ENCODE results near the gene NTRK3.

The NTRK3 gene

GRCh38 chr15:88166082-88166993 is 90.2 kb downstream of the NTRK3 start:
- H3K4me1 Mint-ChIP-seq (ENCODE audit: low read depth), result no peaks in the 10 kb centered on the region
- no peaks in the 10 kb centered on the region for H3K9me3 Mint-ChIP-seq
- no peak overlapping the region for H3K27ac Mint-ChIP-seq
- intact Hi-C loops (cut with micrococcal nuclease), result no loop called here
- no peak overlapping the region for H3K4me3 Mint-ChIP-seq
- H3K27me3 Mint-ChIP-seq, result no peaks in the 10 kb centered on the region
- no peaks in the 10 kb centered on the region for H3K36me3 Mint-ChIP-seq (ENCODE audit: low read depth)

- no peaks in the 10 kb centered on the region for H3K27me3 Mint-ChIP-seq
- no peaks in the 10 kb centered on the region for H3K9me3 Mint-ChIP-seq
- H3K27ac Mint-ChIP-seq, result no peak overlapping the region
- intact Hi-C loops (cut with micrococcal nuclease), result no loop called here
- no peak overlapping the region for H3K4me3 Mint-ChIP-seq
- no peaks in the 10 kb centered on the region for H3K4me1 Mint-ChIP-seq (ENCODE audit: low read depth)
- H3K36me3 Mint-ChIP-seq (ENCODE audit: low read depth), result no peaks in the 10 kb centered on the region
These were observed 94.9 kb downstream of the NTRK3 start for GRCh38 chr15:88161636-88162035.

- intact Hi-C loops (cut with micrococcal nuclease), result no loop called here
- Mint-ChIP-seq H3K36me3 (ENCODE audit: low read depth) (no peaks in the 10 kb centered on the region), H3K9me3 (no peaks in the 10 kb centered on the region), H3K4me1 (ENCODE audit: low read depth) (no peaks in the 10 kb centered on the region), H3K4me3 (no peak overlapping the region), H3K27me3 (no peaks in the 10 kb centered on the region), H3K27ac (no peak overlapping the region)
These were observed 101.2 kb downstream of the NTRK3 start for GRCh38 chr15:88155310-88155709.

GRCh38 chr15:88152672-88153071 is 103.9 kb downstream of the NTRK3 start:
- Mint-ChIP-seq H3K27me3 (no peaks in the 10 kb centered on the region), H3K36me3 (ENCODE audit: low read depth) (no peaks in the 10 kb centered on the region), H3K9me3 (no peaks in the 10 kb centered on the region), H3K4me3 (no peak overlapping the region), H3K4me1 (ENCODE audit: low read depth) (no peaks in the 10 kb centered on the region), H3K27ac (no peak overlapping the region)
- intact Hi-C loops (cut with micrococcal nuclease), result no loop called here

- intact Hi-C loops (cut with micrococcal nuclease), result no loop called here
- no peaks in the 10 kb centered on the region for H3K27me3 Mint-ChIP-seq
- no peaks in the 10 kb centered on the region for H3K36me3 Mint-ChIP-seq (ENCODE audit: low read depth)
- no peak overlapping the region for H3K27ac Mint-ChIP-seq
- H3K4me1 Mint-ChIP-seq (ENCODE audit: low read depth), result no peaks in the 10 kb centered on the region
- H3K9me3 Mint-ChIP-seq, result no peaks in the 10 kb centered on the region
- H3K4me3 Mint-ChIP-seq, result no peak overlapping the region
These were observed 108.8 kb downstream of the NTRK3 start for GRCh38 chr15:88147760-88148159.

- Mint-ChIP-seq H3K4me3 (no peak overlapping the region), H3K36me3 (ENCODE audit: low read depth) (no peaks in the 10 kb centered on the region), H3K9me3 (no peaks in the 10 kb centered on the region), H3K4me1 (ENCODE audit: low read depth) (no peaks in the 10 kb centered on the region), H3K27me3 (no peaks in the 10 kb centered on the region), H3K27ac (no peak overlapping the region)
- intact Hi-C loops (cut with micrococcal nuclease), result no loop called here
These were observed 111.5 kb downstream of the NTRK3 start for GRCh38 chr15:88144921-88145653.

GRCh38 chr15:88142121-88142520 is 114.4 kb downstream of the NTRK3 start:
- Mint-ChIP-seq H3K4me1 (ENCODE audit: low read depth) (no peaks in the 10 kb centered on the region), H3K27ac (no peak overlapping the region), H3K9me3 (peaks cover 4% of the 10 kb centered on the region), H3K27me3 (no peaks in the 10 kb centered on the region), H3K36me3 (ENCODE audit: low read depth) (no peaks in the 10 kb centered on the region), H3K4me3 (no peak overlapping the region)
- intact Hi-C loops (cut with micrococcal nuclease), result no loop called here

GRCh38 chr15:88141269-88141889 is 115.2 kb downstream of the NTRK3 start:
- peaks cover 6% of the 10 kb centered on the region for H3K9me3 Mint-ChIP-seq
- no peak overlapping the region for H3K27ac Mint-ChIP-seq
- intact Hi-C loops (cut with micrococcal nuclease), result no loop called here
- no peaks in the 10 kb centered on the region for H3K27me3 Mint-ChIP-seq
- H3K36me3 Mint-ChIP-seq (ENCODE audit: low read depth), result no peaks in the 10 kb centered on the region
- H3K4me1 Mint-ChIP-seq (ENCODE audit: low read depth), result no peaks in the 10 kb centered on the region
- H3K4me3 Mint-ChIP-seq, result no peak overlapping the region

- intact Hi-C loops (cut with micrococcal nuclease), result no loop called here
These were observed 116.1 kb downstream of the NTRK3 start for GRCh38 chr15:88140398-88140797.

GRCh38 chr15:88139936-88140335 is 116.6 kb downstream of the NTRK3 start:
- Mint-ChIP-seq H3K36me3 (ENCODE audit: low read depth) (no peaks in the 10 kb centered on the region), H3K9me3 (peaks cover 6% of the 10 kb centered on the region), H3K4me3 (no peak overlapping the region), H3K27me3 (no peaks in the 10 kb centered on the region), H3K4me1 (ENCODE audit: low read depth) (no peaks in the 10 kb centered on the region), H3K27ac (no peak overlapping the region)
- intact Hi-C loops (cut with micrococcal nuclease), result no loop called here

More at GRCh38 chr15:88140398-88140797, 116.1 kb downstream of the NTRK3 start:
- Mint-ChIP-seq H3K9me3 (peaks cover 6% of the 10 kb centered on the region), H3K4me3 (no peak overlapping the region), H3K27ac (no peak overlapping the region), H3K36me3 (ENCODE audit: low read depth) (no peaks in the 10 kb centered on the region), H3K4me1 (ENCODE audit: low read depth) (no peaks in the 10 kb centered on the region), H3K27me3 (no peaks in the 10 kb centered on the region)

GRCh38 chr15:88133795-88134194 is 122.7 kb downstream of the NTRK3 start:
- H3K36me3 Mint-ChIP-seq (ENCODE audit: low read depth), result no peaks in the 10 kb centered on the region
- no peak overlapping the region for H3K27ac Mint-ChIP-seq
- no peaks in the 10 kb centered on the region for H3K4me1 Mint-ChIP-seq (ENCODE audit: low read depth)
- intact Hi-C loops (cut with micrococcal nuclease), result no loop called here
- no peak overlapping the region for H3K4me3 Mint-ChIP-seq
- no peaks in the 10 kb centered on the region for H3K27me3 Mint-ChIP-seq
- peaks cover 6% of the 10 kb centered on the region for H3K9me3 Mint-ChIP-seq

- intact Hi-C loops (cut with micrococcal nuclease), result no loop called here
- H3K9me3 Mint-ChIP-seq, result peaks cover 6% of the 10 kb centered on the region
- no peak overlapping the region for H3K27ac Mint-ChIP-seq
- H3K4me1 Mint-ChIP-seq (ENCODE audit: low read depth), result no peaks in the 10 kb centered on the region
- H3K36me3 Mint-ChIP-seq (ENCODE audit: low read depth), result no peaks in the 10 kb centered on the region
- H3K4me3 Mint-ChIP-seq, result no peak overlapping the region
- no peaks in the 10 kb centered on the region for H3K27me3 Mint-ChIP-seq
These were observed 124.0 kb downstream of the NTRK3 start for GRCh38 chr15:88132499-88132898.

GRCh38 chr15:88131937-88132336 is 124.6 kb downstream of the NTRK3 start:
- Mint-ChIP-seq H3K36me3 (ENCODE audit: low read depth) (no peaks in the 10 kb centered on the region), H3K27ac (no peak overlapping the region), H3K27me3 (no peaks in the 10 kb centered on the region), H3K4me1 (ENCODE audit: low read depth) (no peaks in the 10 kb centered on the region), H3K4me3 (no peak overlapping the region), H3K9me3 (peaks cover under 1% of the 10 kb centered on the region)
- intact Hi-C loops (cut with micrococcal nuclease), result no loop called here

- Mint-ChIP-seq H3K9me3 (no peaks in the 10 kb centered on the region), H3K4me1 (ENCODE audit: low read depth) (no peaks in the 10 kb centered on the region), H3K27ac (no peak overlapping the region), H3K27me3 (no peaks in the 10 kb centered on the region), H3K4me3 (no peak overlapping the region), H3K36me3 (ENCODE audit: low read depth) (no peaks in the 10 kb centered on the region)
- intact Hi-C loops (cut with micrococcal nuclease), result no loop called here
These were observed 129.1 kb downstream of the NTRK3 start for GRCh38 chr15:88127432-88127790.
